ENCODE results near the gene SOX3.
A peak's percentile ranks its signal among the peaks of the same experiment; 100 is the strongest.

Gene SOX3

DNA sequence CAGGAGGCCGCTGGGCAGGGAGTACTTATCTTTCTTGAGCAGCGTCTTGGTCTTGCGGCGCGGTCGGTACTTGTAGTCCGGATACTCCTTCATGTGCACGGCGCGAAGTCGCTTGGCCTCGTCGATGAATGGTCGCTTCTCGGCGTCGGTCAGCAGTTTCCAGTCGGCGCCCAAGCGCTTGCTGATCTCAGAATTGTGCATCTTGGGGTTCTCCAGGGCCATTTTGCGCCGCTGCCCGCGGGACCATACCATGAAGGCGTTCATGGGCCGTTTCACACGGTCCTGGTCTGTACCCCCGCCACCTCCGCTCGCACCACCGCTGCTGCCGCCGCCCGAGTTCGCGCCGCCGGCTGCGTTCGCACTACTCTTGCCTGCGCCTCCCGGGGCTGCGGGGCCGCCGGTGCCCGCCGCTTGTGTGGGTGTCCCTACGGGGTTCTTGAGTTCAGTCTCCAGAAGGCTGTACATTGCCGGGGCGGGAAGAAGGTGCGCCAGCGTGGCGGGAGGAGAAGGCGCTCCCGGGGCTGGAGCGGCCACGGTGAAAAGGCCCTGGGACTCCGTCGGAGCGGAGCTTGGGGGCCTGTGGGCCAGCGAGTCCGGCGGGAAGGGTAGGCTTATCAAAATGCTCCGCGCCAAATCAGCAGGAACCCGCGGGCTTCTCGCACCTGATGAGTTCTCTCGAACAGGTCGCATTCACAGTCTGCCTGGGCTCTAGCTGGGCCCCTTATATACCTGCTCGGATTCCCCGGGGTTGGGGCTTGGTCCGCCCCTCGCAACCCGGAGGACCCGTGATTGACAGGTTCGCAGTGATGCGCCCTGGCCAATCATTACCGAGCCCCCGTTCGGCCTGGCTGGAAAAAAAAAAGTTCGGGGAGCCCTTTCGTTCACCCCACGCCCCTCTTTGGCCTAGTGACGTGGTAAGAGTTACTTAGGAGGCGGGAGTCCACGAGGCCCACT is at the start of gene SOX3:
Gene SOX3 (minus strand): TSS at position 699 of the 954 bp plus-strand sequence. CDS start 9 bp downstream, at position 690.
- no peak for DNase-seq (ENCODE audit: low read depth, low spot score)

DNA sequence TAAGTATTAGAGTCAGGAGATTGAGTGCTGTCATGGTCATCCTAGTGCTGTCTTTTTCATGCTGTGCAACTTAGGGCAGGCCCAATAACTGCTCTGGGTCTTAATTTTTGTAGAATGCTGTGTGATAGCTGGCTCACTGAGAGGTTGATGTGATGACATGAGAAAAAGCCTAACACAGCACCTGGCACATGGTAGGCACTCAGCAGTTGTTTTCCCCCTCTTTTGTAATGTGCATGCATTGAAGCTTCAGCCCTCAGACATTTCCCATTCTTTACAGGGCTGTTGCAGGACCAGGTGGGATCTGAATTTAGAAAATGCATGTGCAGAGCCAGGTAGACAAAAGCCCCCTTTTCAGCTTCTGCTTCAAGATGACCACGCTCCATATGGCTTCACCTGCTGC is 44.1 kb upstream of the SOX3 start:
- DNase-seq (ENCODE audit: low read depth, low spot score), result no peak

DNA sequence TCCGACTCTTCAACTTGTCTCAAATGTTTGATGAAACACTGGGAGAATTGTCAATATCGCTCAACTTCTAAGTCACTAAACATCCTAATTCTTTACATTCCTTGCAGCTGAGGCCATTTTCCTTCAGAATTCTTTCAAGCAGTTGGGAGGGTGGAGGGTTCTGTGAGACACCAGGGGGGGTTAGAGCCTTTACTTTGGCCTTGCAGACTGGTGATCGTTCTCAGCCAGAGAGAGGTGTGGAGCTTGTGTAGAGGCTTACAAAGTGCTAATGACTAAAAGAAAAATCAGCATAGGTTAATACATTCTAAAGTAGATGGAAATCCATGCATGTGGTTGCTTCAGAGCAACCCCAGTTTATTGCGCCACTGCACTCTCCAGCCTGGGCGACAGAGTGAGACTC is 21.3 kb upstream of the SOX3 start:
- peak; percentile 65 for DNase-seq (ENCODE audit: low read depth, low spot score)

DNA sequence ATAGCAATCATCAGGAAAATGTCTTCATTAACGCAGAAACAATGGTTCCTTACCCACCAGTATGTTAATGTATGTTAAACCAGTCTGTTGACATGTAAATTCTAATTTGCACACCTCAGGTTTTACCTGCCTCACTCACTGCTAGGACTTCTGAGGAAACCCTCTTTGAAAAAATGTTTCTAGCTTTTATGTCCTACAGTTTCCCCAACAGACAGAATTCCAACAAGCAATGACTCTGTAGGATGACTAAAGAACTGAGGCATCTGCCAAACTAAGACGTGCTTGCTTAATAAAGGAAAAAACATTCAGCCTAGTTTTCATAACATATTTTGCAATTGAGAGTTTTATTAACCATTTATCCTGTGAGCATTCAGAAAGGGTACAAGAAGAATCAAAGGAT is 20.6 kb upstream of the SOX3 start:
- DNase-seq (ENCODE audit: low read depth, low spot score), result no peak

DNA sequence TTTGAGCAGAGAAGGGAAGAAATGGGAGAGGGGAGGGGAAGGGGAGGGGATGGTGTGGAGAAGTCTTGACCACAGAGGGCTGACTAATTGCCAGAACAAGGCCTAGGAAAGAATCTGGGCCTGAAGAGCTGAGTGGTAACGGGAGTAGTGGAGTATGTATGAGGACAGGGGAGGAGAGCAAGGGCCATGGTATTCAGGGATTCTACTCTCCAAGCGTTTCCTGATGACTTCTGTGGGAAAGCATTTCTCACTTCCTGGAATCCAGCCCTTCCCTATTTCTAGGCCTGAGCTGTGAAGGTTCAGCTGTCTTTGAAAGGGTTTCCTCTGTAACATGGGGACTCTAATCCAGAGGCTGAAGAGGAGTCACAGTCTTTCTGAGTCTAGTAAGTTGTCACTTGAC is 19.7 kb upstream of the SOX3 start:
- peak; percentile 65 for DNase-seq (ENCODE audit: low read depth, low spot score)

DNA sequence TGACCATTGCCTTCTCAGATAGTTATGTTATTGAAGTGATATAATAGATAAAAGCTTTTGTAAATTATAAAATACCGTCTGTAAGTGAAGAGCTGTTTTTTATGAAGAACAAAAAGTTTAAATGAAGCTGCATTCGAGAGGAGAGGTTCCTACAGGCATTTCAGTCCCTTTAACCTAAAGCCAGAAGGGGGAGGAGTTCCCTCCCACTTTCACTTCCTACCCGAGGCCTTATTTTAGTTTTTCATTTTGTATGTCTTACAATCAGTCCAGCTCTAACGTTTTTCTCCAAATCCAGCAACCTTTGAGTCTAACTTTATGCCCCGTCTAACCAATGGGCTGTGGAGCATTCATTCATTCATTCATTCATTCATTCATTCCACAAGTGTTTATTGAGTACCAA is 16.5 kb upstream of the SOX3 start:
- DNase-seq (ENCODE audit: low read depth, low spot score), result no peak

DNA sequence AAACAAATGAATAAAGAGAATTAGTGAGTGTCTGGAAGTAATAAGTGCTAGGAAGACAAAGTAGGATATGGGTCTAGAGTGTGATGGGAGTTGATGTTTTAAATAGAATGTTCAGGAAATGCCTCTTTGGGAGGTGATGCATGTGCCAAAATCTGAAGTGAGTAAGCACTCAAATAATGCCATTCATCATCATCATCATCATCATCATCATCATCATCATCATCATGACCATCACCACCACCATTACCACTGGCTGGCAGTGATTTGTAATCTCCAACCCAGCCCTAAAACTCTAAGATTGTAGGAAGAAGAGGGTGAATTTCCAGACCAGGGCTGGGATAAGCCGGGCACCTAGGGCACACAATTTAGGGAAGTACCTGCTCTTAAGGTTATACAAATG is 9.7 kb upstream of the SOX3 start:
- DNase-seq (ENCODE audit: low read depth, low spot score), result no peak

DNA sequence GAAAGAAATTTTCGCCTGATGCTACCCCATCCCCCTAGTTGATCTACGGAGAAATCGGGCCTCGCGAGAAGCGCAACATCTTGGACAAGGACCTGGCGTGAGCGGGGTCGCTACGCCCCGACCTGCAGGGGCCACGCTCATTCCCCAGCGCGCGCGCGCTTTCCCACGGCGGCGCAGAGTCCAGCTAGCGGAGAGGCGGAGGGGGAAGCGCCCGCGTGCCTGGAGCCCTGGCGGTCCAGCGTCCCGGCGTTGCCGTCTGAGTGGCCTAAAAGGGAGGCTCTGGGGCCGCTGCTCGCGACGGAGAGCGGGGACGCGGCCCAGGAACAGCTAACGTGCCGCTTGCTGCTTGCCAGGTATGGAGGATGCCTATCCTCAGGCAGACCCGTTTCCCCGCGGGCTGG is 6.0 kb upstream of the SOX3 start:
- DNase-seq (ENCODE audit: low read depth, low spot score), result peak; percentile 25

DNA sequence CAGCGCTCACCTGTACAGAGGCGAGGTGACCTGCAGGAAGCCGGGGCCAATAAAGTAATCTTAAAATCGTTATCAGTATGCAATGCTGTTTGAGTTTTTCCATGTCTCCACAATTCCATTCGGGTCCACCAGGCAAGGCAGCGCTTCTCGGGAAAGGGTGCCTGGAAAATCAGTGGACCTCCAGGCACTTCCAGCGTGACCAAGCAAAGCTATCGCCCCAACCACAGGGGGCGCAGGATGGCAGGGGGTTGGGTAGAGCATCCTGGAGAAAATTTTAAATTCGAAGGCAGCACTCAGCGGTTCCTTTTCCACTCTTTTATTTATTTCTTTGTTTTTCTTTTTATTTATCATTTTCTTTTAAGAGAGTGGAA is 5.4 kb upstream of the SOX3 start:
- DNase-seq (ENCODE audit: low read depth, low spot score), result no peak

DNA sequence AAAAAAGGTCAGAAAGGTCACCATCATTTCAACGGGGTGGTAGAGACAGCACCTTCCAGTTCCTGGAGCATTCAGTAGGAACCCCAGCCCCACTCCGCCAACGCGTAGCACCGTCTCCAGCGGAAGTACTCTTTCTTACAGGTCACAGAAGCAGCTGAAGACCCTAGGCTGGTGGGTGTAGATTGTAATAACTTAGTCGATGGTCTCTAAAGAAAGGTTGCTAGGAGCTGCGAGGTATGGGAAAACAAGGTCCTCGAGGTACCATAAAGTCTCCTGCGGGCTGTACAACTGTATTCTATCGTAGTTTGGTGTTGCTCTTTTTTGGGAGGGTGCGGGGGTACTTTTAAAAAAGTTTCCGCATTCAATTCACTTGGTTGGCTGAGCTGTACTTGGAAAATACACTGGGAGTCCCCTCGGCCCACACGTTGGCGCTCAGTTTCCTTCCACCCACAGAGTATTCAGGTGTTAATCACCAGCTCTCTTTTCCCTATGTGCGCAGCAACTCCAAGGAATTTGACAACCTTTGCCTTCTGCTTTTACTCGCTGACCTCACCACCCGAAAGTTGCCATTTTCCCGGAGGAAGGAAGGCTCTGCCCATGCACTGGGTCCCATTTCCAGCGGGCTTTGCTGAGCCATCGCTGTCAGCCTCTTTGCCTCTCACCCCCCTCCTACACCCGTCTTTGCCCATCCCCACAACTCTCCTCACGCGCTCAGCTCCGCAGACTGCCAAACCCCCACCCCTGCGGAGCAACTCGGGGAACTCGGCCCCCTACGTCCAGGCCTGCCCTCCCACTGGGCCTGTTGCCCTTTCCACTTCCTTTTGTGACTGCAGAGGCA is 4.8 kb upstream of the SOX3 start:
- no peak for DNase-seq (ENCODE audit: low read depth, low spot score)

DNA sequence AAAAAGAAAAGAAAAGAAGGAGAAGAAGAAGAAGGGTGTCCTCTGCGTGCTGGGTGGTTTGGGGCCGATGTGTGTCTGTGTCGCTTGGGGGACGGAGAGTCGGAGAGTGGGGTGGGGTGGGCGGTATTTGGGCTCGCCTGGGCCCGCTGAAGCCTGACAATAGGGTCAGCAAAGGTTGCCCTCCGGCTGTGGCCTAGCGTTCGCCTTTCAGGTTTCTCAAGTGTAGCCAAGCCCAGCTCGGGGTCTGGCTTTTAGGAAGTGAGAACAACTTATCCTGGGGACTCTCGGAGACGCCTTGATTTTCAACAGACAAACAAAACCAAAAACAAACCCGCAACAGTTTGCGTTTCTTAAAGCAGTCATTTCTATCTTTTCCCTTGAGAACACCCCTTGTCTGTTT is 4.1 kb upstream of the SOX3 start:
- DNase-seq (ENCODE audit: low read depth, low spot score), result no peak

DNA sequence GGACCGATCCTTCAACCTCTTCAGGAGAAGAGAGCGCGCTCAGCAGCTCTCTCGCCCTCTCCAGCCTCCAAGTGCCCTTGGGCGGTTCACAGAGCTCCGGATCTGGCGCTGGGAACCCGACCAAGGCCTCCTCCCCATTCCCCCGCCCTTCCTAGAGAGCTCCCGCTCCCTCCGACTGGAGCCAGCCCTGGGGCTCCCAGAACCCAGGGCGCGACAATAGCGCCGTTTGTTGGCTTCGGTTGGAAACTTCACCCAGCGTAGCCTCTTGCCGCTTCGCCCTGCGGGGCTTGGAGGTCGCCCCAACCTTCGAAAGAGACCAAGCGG is 3.1 kb upstream of the SOX3 start:
- peak; percentile 83 for DNase-seq (ENCODE audit: low read depth, low spot score)

DNA sequence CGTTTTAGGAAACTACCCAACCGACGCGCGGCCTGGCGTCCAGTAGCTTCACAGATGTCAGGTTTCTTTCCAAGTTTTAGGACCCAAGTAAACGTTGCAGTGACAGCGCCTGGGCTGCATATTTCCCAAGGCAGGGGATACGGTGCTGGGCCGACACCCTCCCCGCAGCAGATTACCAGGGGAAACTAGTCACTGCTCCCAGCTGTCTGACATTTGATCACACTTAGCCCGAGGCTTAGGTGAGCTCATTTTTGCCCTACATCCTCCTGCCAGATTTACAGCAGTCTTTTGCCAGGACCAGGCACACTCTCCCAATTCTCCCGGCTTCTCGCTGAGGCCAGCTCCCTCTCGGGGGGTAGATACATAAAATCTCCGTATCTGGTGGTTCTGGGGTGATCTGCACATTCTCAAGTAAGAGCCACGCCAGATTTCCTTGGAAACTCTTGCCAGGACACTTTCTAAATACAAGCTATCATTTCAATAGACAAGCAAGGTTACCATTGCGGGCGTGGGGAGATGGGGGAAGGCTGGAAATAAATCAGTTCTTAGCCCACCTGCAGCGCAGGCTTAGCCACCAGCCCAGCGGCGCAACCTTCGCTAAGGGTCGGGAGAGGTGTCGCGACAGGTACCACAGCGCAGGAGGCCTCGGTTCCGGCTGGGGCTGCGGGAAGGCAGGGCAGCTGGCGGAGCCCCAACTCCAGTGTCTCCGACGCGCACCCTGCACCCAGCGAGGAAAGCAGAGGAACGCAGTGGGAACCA is 2.5 kb upstream of the SOX3 start:
- peak; percentile 22 for DNase-seq (ENCODE audit: low read depth, low spot score)

DNA sequence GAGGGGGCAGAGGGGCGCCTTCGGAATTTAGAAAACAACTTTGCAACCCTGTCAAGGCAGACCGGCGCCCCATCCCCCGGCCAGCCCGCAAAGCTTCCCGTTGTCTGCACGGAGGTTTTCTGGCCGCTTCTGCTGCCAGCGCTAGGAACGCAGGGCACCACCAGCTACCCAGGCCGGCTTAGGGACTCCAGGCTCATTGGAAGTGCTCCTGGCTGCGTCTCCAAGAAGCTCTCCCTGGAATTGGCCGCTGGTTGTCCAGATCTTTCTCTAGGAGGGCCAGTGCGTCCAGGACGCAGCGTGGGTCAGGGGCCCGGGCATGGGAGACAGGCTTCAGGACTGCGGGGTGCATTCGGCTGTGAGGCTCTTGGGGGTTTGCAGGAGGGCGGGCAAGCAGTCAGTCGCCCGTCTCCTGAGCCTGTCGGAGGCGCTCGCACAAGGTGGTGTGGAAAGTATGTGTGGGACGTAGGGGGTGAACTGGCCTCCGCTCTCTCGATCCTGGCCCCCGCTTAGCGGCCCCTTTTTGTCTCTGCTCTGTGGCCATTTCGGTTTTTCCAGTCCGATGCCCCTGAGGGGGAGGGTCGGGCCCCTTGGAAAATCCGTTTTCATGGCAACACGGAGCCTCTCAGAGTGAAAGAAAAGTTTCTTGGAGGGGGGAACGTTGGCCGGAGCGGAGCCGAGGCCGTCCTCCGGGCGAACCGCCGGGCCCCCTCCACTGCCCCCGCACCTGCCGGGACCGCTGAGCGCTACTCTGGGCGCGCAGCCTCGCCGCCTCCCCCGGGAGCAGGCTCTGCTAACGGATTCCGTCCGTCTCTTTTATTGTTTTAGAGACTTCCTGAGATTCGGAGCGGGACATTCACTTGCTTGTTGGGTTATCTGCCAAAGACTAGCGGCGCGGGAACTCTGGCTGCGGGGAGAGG is 810 bp upstream of the SOX3 start:
- peak; percentile 46 for DNase-seq (ENCODE audit: low read depth, low spot score)

DNA sequence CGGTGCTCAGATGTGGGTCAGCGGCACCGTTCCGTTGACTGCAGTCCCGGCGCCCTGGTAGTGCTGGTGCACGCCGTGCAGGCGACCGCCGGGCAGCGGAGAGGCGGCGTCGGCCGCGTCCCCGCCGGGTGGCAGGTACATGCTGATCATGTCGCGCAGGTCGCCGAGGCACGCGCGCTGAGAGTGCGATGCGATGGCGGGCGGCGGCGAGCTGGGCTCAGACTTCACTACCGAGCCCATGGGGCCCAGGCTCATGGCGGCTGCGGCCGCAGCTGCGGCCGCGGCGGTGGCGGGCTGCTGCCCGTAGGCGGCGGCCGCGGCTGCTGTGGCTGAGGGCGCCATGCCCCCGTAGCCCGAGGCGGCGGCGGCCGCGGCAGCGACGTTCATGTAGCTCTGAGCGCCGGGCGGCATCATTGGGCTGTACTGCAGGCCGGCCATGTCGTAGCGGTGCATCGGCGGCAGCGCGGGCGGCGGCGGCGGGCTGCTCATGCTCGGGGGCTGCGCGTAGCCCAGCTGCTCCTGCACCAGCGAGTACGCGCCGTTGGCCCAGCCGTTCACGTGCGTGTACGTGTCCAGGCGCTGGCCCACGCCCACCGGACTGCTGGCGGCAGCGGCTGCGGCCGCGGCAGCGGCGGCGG is 1.0 kb downstream of the SOX3 start:
- peak; percentile 67 for DNase-seq (ENCODE audit: low read depth, low spot score)

DNA sequence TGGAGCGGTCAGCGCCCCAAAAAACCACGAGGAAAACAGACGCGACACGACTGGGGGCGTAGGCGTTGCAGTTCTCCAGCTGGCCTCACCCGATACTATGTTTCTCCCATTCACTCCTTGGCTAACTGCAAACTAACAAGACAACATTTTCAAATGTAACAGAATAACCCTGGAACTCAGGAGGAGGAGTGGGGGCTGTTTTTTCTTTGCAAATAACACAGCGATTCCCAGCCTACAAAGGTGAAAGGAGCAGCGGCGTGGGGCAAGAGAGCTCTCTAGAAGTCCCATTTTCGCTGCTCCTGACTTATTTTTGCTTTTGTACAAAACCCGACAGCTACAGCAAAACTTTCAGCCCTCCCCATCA is 1.6 kb downstream of the SOX3 start:
- no peak for DNase-seq (ENCODE audit: low read depth, low spot score)

DNA sequence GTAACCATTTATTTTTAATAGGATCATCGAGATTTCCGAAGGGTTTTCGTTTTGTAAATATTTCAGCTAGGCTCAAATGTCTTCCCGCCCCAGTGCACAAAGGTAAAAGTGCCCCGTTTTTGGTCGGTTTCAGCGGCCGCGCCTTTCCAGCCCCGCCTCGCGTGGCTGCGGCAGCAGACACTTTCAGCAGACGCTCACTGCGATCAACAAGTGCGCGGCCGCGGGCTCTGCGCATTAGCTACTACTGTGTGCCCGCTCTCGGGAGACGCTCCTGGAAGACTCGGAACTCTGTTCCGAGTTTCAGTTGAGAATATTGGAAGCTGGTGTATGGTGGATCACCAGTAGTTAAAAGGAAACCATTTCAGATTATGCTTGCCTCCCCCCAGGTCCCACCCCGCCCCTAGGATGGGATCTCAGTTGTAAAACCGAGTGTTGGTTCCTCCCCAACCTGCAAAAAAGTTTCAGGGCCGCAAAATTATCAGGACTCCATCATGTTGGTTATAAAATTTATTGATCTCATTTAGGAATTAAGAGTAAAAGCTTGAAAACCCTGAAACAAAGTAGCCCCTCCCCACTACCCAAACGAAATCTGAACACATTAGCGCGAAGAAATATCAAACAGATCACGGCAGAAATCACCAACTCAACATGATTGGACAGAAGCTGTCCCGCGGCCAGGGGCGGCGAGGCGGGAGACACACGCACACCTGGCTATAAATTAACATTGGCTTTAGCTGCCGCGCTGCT is 2.2 kb downstream of the SOX3 start:
- DNase-seq (ENCODE audit: low read depth, low spot score), result peak; percentile 37

DNA sequence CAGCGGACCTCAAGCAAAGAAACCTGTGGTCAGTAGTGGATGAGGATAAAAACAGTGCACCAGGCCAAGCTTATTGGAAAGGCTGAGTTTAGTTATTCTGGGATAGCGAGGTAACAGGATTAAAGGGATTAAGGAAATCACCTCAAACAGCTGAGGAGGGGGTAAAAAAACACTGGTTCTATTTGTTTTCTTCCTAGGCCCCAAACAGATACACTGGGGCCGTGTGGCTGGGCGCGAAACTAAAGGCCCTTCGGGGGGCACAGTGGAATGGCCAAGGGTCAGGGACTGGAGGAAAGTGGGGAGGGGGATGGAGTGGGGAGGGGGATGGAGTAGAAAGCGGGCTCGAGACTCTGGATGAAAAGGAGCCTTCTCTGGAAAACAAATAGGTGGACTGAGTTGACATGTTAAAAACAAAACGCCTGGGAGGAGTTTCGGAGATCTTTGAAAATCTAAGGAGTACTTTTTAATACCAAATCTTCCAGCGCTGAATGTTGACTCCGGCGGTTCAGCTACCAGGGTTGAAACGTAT is 2.9 kb downstream of the SOX3 start:
- DNase-seq (ENCODE audit: low read depth, low spot score), result no peak

DNA sequence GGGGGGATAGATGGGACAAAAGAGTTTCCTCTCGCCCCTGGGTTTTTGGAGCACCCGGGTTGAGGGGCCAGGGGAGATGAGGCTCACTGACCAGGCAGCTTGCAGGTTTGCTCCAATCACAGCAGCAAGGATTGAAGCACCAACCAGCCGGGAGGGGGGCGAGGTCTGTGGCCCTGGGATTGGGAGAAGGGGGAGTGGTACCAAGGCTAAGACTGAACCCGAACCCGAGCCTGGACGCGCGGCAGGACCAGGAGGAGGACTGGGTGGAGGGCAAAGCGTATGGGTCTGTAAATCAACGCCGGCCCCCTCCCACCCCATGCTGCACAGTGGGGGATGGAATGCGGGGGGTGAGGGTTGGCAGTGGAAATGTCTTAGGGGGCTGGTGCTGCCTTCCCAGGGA is 3.5 kb downstream of the SOX3 start:
- no peak for DNase-seq (ENCODE audit: low read depth, low spot score)

DNA sequence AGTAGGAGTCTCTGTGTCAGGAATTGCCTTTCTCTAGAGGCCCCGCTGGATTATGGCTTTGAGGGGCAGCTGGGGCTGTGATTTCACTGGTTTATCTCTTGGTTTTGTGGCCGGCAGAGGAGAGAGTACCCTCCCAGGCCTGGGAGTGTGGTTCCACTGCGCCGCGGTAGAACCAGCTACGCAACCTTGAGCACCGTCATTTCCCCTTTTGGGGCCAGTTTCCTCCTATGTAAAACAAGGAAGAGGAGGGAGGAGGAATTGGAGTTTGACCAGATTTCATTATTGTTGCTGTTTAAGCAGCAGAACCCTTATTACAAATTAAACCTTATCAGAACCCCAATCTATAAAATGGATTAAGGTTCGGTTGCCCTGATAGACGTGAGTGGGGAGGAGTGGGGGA is 4.4 kb downstream of the SOX3 start:
- DNase-seq (ENCODE audit: low read depth, low spot score), result no peak

Data from astrocyte of the hippocampus (primary cell).